Measurements from ENCODE around the gene BATF.
A peak's percentile ranks its signal among the peaks of the same experiment; 100 is the strongest.

The BATF gene

GRCh38 chr14:75578786-75579337 lies 56.6 kb downstream of the BATF start:
- H3K27ac Mint-ChIP-seq, result no peak overlapping the region
- no peaks in the 10 kb centered on the region for H3K9me3 Mint-ChIP-seq
- H3K27me3 Mint-ChIP-seq, result no peaks in the 10 kb centered on the region
- H3K4me3 Mint-ChIP-seq, result peak overlapping the region; percentile 92
- no peaks in the 10 kb centered on the region for H3K36me3 Mint-ChIP-seq
- H3K4me1 Mint-ChIP-seq, result peaks cover 24% of the 10 kb centered on the region
- ATAC-seq, result peak; percentile 26

GRCh38 chr14:75579338-75579864 lies 57.1 kb downstream of the BATF start:
- ATAC-seq, result no peak
- Mint-ChIP-seq H3K4me3 (peak overlapping the region; percentile 92), H3K36me3 (no peaks in the 10 kb centered on the region), H3K4me1 (peaks cover 24% of the 10 kb centered on the region), H3K9me3 (no peaks in the 10 kb centered on the region), H3K27me3 (no peaks in the 10 kb centered on the region), H3K27ac (no peak overlapping the region)

- ATAC-seq, result no peak
- no peak overlapping the region for H3K27ac Mint-ChIP-seq
- no peaks in the 10 kb centered on the region for H3K36me3 Mint-ChIP-seq
- no peaks in the 10 kb centered on the region for H3K9me3 Mint-ChIP-seq
- H3K4me1 Mint-ChIP-seq, result peaks cover 24% of the 10 kb centered on the region
- H3K27me3 Mint-ChIP-seq, result no peaks in the 10 kb centered on the region
- no peak overlapping the region for H3K4me3 Mint-ChIP-seq
These were observed 57.6 kb downstream of the BATF start for GRCh38 chr14:75579882-75580281.

- Mint-ChIP-seq H3K36me3 (no peaks in the 10 kb centered on the region), H3K4me1 (no peaks in the 10 kb centered on the region), H3K9me3 (peaks cover 2% of the 10 kb centered on the region), H3K27ac (no peak overlapping the region), H3K4me3 (no peak overlapping the region), H3K27me3 (no peaks in the 10 kb centered on the region)
- no peak for ATAC-seq
These were observed 65.1 kb downstream of the BATF start for GRCh38 chr14:75587388-75587787.

GRCh38 chr14:75589931-75590330 lies 67.7 kb downstream of the BATF start:
- Mint-ChIP-seq H3K9me3 (peaks cover 2% of the 10 kb centered on the region), H3K27ac (no peak overlapping the region)

GRCh38 chr14:75591331-75591946 lies 69.2 kb downstream of the BATF start:
- Mint-ChIP-seq H3K4me1 (no peaks in the 10 kb centered on the region), H3K36me3 (peaks cover 6% of the 10 kb centered on the region), H3K27ac (no peak overlapping the region), H3K9me3 (peaks cover 2% of the 10 kb centered on the region), H3K4me3 (no peak overlapping the region), H3K27me3 (no peaks in the 10 kb centered on the region)
- no peak for ATAC-seq

More at GRCh38 chr14:75589931-75590330, 67.7 kb downstream of the BATF start:
- Mint-ChIP-seq H3K4me3 (no peak overlapping the region), H3K36me3 (peaks cover 6% of the 10 kb centered on the region), H3K27me3 (no peaks in the 10 kb centered on the region), H3K4me1 (no peaks in the 10 kb centered on the region)
- no peak for ATAC-seq

- peaks cover 4% of the 10 kb centered on the region for H3K4me1 Mint-ChIP-seq
- peaks cover 2% of the 10 kb centered on the region for H3K9me3 Mint-ChIP-seq
- no peak for ATAC-seq
- no peak overlapping the region for H3K4me3 Mint-ChIP-seq
- H3K36me3 Mint-ChIP-seq, result peaks cover 6% of the 10 kb centered on the region
- no peaks in the 10 kb centered on the region for H3K27me3 Mint-ChIP-seq
- no peak overlapping the region for H3K27ac Mint-ChIP-seq
These were observed 69.8 kb downstream of the BATF start for GRCh38 chr14:75591987-75592575.

- peaks cover 13% of the 10 kb centered on the region for H3K27me3 Mint-ChIP-seq
- H3K9me3 Mint-ChIP-seq, result peaks cover 2% of the 10 kb centered on the region
- H3K4me3 Mint-ChIP-seq, result no peak overlapping the region
- no peak for ATAC-seq
- H3K27ac Mint-ChIP-seq, result no peak overlapping the region
- peaks cover 6% of the 10 kb centered on the region for H3K36me3 Mint-ChIP-seq
- peaks cover 7% of the 10 kb centered on the region for H3K4me1 Mint-ChIP-seq
These were observed 73.0 kb downstream of the BATF start for GRCh38 chr14:75595226-75595625.
